ENCODE results near the gene KRTAP10-10.
"Not testable (repeated sequence)": the region's sequence is repeated elsewhere in the genome, so short reads cannot be mapped to it uniquely, and the experiment has no call there.

The KRTAP10-10 gene, protein sequence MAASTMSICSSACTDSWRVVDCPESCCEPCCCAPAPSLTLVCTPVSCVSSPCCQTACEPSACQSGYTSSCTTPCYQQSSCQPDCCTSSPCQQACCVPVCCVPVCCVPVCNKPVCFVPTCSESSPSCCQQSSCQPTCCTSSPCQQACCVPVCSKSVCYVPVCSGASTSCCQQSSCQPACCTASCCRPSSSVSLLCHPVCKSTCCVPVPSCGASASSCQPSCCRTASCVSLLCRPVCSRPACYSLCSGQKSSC

DNA sequence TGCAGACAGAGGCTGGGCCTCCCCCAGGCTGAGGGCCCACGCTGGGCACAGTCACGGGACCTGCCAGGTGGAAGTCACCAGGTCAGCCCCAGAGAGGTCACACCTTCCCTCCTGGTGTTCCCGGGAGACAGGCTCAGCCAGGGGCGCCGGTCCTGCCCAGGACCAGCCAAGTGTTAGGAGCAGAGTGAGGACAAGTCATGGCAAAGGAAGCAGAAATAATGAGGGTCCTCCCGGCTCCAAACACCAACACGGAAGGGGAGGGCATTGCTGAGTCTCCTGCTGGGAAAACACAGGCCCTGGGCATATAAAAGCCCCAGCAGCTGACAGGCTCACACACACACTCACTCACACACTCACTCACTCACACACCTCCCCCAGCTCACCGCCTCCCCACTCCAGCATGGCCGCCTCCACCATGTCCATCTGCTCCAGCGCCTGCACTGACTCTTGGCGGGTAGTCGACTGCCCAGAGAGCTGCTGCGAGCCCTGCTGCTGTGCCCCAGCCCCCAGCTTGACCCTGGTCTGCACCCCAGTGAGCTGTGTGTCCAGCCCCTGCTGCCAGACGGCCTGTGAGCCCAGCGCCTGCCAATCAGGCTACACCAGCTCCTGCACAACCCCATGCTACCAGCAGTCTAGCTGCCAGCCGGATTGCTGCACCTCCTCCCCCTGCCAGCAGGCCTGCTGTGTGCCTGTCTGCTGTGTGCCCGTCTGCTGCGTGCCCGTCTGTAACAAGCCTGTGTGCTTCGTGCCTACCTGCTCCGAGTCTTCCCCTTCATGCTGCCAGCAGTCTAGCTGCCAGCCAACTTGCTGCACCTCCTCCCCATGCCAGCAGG lies at the start of gene KRTAP10-10:
Gene KRTAP10-10 (plus strand): TSS at position 339 of the 833 bp plus-strand sequence. CDS start 62 bp downstream, at position 401.
- DNase-seq = no peak

GRCh38 chr21:44589094-44589493 lies 48.1 kb upstream of the KRTAP10-10 start:
- no peak for DNase-seq

- DNase-seq = no peak
Measured at GRCh38 chr21:44589586-44590305, 47.4 kb upstream of the KRTAP10-10 start.

- DNase-seq = no peak
Measured at GRCh38 chr21:44590311-44590721, 46.8 kb upstream of the KRTAP10-10 start.

GRCh38 chr21:44590897-44591800 lies 46.0 kb upstream of the KRTAP10-10 start:
- not testable (repeated sequence) for DNase-seq

GRCh38 chr21:44591801-44592130 lies 45.4 kb upstream of the KRTAP10-10 start:
- not testable (repeated sequence) for DNase-seq

- no peak for DNase-seq
Measured at GRCh38 chr21:44592446-44593311, 44.5 kb upstream of the KRTAP10-10 start, which contains the start of gene KRTAP10-6. KRTAP10-6 (minus strand) TSS chr21:44592505; CDS start chr21:44592484, 21 bp downstream.

DNA sequence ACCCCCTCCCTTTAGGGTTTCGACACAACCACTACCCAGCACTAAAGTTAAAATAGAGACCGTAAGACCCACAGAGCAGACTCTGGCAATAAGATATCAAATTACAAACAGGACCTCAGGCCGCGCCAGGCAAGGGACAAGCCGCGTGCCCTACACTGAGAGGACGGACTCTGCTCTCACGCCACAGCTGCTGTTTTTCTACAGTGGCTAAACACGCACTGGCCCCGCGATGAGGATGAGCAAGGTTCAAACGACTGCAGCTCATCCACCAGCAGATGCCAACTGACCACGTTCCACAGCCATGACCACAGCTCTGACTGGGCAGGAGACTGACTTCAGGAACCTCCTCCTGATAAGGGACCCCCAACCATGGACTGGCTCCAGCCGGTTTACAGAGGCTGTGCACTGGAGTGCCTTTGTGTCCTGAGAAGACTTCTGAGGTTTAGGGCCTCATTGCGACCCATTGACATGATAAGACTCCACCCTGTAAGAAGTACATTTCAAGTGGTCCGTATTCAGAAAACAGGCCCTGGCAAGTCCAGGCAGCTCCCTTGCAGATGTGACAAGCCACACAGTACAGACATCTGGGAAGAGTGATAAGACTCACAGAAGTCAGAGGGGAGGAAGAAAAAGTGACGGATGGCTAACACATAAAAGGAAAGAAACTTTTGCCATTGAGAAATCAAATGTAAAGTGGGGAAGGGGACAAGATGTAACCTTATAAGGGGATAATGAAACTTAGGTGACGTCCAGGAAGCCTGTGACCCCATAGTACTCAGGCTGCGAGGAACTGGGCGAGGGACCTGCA lies 43.4 kb upstream of the KRTAP10-10 start:
- DNase-seq = no peak

- DNase-seq = no peak
Measured at GRCh38 chr21:44594406-44594916, 42.7 kb upstream of the KRTAP10-10 start.

DNA sequence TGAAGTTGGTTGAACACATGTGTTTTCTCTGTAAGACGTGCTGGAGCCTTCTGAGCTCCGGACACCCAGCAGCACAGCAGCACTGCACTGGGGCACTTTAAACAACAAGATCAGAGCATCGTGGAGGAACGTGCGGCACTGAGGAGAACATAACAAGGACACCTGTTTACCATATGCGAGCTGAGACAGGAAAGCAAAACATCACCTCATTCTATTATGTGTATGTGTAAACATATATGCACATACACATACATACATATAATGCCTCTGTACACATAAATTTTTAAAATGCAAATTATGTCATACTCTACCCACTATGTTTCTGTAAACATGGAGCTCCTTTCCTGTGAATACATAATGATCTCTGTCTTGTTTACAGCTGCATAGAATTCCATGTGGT lies 41.6 kb upstream of the KRTAP10-10 start:
- no peak for DNase-seq

DNA sequence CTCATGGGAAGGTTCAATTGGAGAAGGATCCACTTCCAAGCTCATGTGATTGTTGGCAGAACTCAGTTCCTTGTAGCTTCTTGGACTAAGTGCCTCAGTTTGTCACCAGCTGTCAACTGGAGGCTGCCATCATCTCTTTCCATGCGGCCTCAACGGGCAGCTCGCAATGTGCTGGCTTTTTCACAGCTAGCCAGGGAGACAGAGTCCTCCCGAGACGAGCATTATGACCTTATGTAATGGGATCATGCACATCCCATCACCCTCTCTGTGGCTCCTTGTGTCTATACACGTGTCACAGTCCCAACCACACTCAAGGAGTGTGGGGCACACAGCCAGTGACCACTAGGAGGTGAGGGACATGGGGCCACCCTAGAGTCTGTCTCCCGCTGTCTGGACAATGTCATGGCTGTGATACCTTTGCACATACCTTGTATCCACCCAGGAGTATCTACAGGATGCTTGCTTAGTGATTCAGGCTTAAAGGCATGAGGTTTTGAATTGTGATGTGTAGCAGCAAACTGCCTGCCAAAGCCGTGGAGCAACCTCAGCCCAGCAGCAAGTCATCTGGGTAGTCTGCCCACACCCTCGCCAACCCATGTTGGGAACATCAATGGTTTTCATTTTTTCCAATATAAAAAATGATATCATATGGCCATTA lies 41.0 kb upstream of the KRTAP10-10 start:
- DNase-seq = no peak

DNA sequence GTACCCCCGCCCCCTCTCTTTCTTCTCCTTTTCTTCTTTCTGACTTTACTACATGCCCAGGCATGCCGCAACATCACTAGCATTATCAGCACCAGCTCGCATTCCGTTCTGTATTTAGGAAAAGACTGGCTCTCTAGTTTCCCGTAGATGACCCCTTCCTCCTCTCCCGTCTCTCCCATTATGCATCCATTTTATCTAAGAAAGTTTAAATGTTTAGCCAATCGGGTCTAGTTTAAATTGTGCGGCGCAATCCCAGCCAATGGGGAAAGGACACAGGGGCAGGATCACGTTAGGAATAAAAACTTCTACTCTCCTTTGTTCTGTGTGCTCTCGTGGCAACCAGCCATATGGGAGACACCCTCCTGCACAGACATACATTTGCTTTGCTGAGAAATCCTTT lies 39.1 kb upstream of the KRTAP10-10 start:
- no peak for DNase-seq

- no peak for DNase-seq
Measured at GRCh38 chr21:44599264-44600029, 37.7 kb upstream of the KRTAP10-10 start.

- not testable (repeated sequence) for DNase-seq
Measured at GRCh38 chr21:44600118-44600978, 36.8 kb upstream of the KRTAP10-10 start, which contains the start of gene KRTAP10-7. KRTAP10-7 (plus strand) TSS chr21:44600597; CDS start chr21:44600622, 25 bp downstream.

- not testable (repeated sequence) for DNase-seq
Measured at GRCh38 chr21:44601091-44601490, 36.1 kb upstream of the KRTAP10-10 start.

GRCh38 chr21:44601596-44602462 lies 35.3 kb upstream of the KRTAP10-10 start:
- no peak for DNase-seq

DNA sequence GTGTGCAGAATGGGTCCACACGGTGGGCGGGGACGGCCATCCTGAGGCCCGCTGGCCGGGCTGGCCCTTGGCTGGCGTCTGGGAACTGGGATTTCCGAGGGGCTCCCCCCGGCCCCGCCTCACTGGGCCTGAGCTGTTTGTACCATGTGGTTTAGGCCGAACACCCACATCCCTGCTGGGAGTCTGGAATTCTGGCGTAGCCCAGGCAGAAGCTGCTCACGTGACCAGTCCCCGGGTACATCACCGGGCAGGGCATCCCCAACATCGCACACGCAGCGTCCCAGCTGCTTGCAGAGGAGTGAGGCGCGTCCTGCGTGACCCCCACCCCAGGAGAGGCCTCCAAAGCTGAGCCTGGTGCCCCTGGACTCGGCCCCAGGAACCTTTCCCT lies 34.7 kb upstream of the KRTAP10-10 start:
- no peak for DNase-seq

Measured in NCI-H2029 (cell line).